Trophoblast cell (in vitro differentiated cells and primary cell): Measurements from ENCODE around the gene TPSB2.
"Not testable (repeated sequence)": the region's sequence is repeated elsewhere in the genome, so short reads cannot be mapped to it uniquely, and the experiment has no call there.

ENCODE experiments used
- DNase-seq, 2 donors: peaks; one replicate each; pipeline ENCODE4 v3.0.0-alpha.2; 2016
- H2AFZ ChIP-seq: 2 replicates; pipeline ENCODE4 v1.6.1; 2013; ENCODE audit warnings: low read length, moderate library complexity, mild to moderate bottlenecking; ENCODE audit not compliant: insufficient read depth, poor library complexity
- H2AK5ac ChIP-seq: 2 replicates; pipeline ENCODE4 v1.6.1; 2013; ENCODE audit warnings: mild to moderate bottlenecking, low read length
- H2BK120ac ChIP-seq: 2 replicates; pipeline ENCODE4 v1.6.1; 2013; ENCODE audit warnings: low read length, mild to moderate bottlenecking, moderate library complexity; ENCODE audit not compliant: insufficient read depth, poor library complexity
- H2BK12ac ChIP-seq: 2 replicates; pipeline ENCODE4 v1.6.1; 2013; ENCODE audit warnings: mild to moderate bottlenecking, low read length, moderate library complexity
- H2BK5ac ChIP-seq: 2 replicates; pipeline ENCODE4 v1.6.1; 2013; ENCODE audit warnings: low read length, low read depth, moderate library complexity, mild to moderate bottlenecking; ENCODE audit not compliant: poor library complexity
- H3K14ac ChIP-seq: 2 replicates; pipeline ENCODE4 v1.6.1; 2013; ENCODE audit warnings: mild to moderate bottlenecking, low read length
- H3K18ac ChIP-seq: 2 replicates; pipeline ENCODE4 v1.6.1; 2013; ENCODE audit warnings: mild to moderate bottlenecking, low read length
- H3K23ac ChIP-seq: 2 replicates; pipeline ENCODE4 v1.6.1; 2013; ENCODE audit warnings: low read length
- H3K27ac ChIP-seq: 2 replicates; pipeline ENCODE4 v1.5.1; 2013; ENCODE audit warnings: low read depth, mild to moderate bottlenecking, inconsistent platforms, low read length, moderate library complexity
- H3K27me3 ChIP-seq: 2 replicates; pipeline ENCODE4 v1.6.1; 2013; ENCODE audit warnings: inconsistent platforms, mild to moderate bottlenecking, low read length, moderate library complexity; ENCODE audit not compliant: insufficient read depth
- H3K36me3 ChIP-seq, 2 experiments: 1 replicate in 1 of 2; 2 replicates in 1 of 2; pipeline ENCODE4 v1.6.1; 2013; ENCODE audit warnings: low read length in 2 of 2, mild to moderate bottlenecking in 2 of 2, moderate library complexity in 1 of 2; ENCODE audit not compliant: insufficient read depth in 2 of 2, control insufficient read depth in 1 of 2
- H3K4ac ChIP-seq: 2 replicates; pipeline ENCODE4 v1.6.1; 2013; ENCODE audit warnings: low read depth, mild to moderate bottlenecking, low read length, moderate library complexity
- H3K4me1 ChIP-seq, 2 experiments: 1 replicate in 1 of 2; 2 replicates in 1 of 2; pipeline ENCODE4 v1.6.1; 2013; ENCODE audit warnings: low read length in 2 of 2, mild to moderate bottlenecking in 2 of 2, moderate library complexity in 1 of 2; ENCODE audit not compliant: insufficient read depth in 2 of 2, control insufficient read depth in 1 of 2
- H3K4me2 ChIP-seq: 2 replicates; pipeline ENCODE4 v1.6.1; 2013; ENCODE audit warnings: inconsistent platforms, mild to moderate bottlenecking, low read length, moderate library complexity
- H3K4me3 ChIP-seq: 2 replicates; pipeline ENCODE4 v1.5.1; 2013; ENCODE audit warnings: mild to moderate bottlenecking, low read depth, low read length, inconsistent platforms
- H3K79me1 ChIP-seq: one replicate; pipeline ENCODE4 v1.6.1; 2013; ENCODE audit warnings: low read length
- H3K79me2 ChIP-seq: 2 replicates; pipeline ENCODE4 v1.6.1; 2013; ENCODE audit warnings: low read length, mild to moderate bottlenecking; ENCODE audit not compliant: control insufficient read depth, insufficient read depth, poor library complexity
- H3K9ac ChIP-seq: 2 replicates; pipeline ENCODE4 v1.6.1; 2013; ENCODE audit warnings: mild to moderate bottlenecking, low read length
- H3K9me3 ChIP-seq: 2 replicates; pipeline ENCODE4 v1.6.1; 2013; ENCODE audit warnings: low read depth, mild to moderate bottlenecking, control low read depth, inconsistent platforms, low read length; ENCODE audit not compliant: insufficient read depth
- H4K12ac ChIP-seq: 2 replicates; pipeline ENCODE4 v1.6.1; 2013; ENCODE audit warnings: low read depth, mild to moderate bottlenecking, low read length, moderate library complexity
- H4K8ac ChIP-seq: 2 replicates; pipeline ENCODE4 v1.6.1; 2013; ENCODE audit warnings: low read depth, mild to moderate bottlenecking, low read length, moderate library complexity
- H4K91ac ChIP-seq: one replicate; pipeline ENCODE4 v1.6.1; 2013; ENCODE audit warnings: low read depth, mild to moderate bottlenecking, low read length, moderate library complexity
- WGBS: extraction: QIAGEN DNeasy Blood & Tissue Kit; methylation state at CpG from one replicate; pipeline ENCODE4 v1.1.7; 2013; ENCODE audit warnings: missing lambda C conversion rate; ENCODE audit not compliant: insufficient read length, insufficient coverage; ENCODE audit errors: extremely low coverage; 5-methylcytosine and 5-hydroxymethylcytosine counted together

TPSB2 gene

GRCh38 chr16:1245452-1246020 lies 15.6 kb upstream of the TPSB2 start:
- no CpG with 5 or more reads among the region's 22 CpGs for WGBS
- Histone ChIP-seq H3K27ac (no peak overlapping the region), H3K9ac (no peak overlapping the region)

GRCh38 chr16:1244881-1245280 lies 14.9 kb upstream of the TPSB2 start:
- Histone ChIP-seq H4K12ac (no peak overlapping the region), H2BK120ac (no peak overlapping the region), H3K23ac (no peak overlapping the region), H3K27ac (no peak overlapping the region), H3K79me1 (no peaks in the 10 kb centered on the region), H3K4me1 (no peaks in the 10 kb centered on the region), H2AFZ (no peak overlapping the region), H3K4ac (no peak overlapping the region), H3K18ac (no peak overlapping the region), H4K91ac (no peak overlapping the region), H3K14ac (no peak overlapping the region), H3K79me2 (no peaks in the 10 kb centered on the region), H3K36me3 (no peaks in the 10 kb centered on the region), H4K8ac (no peak overlapping the region), H2AK5ac (no peak overlapping the region), H2BK5ac (no peak overlapping the region), H3K9me3 (peaks cover 6% of the 10 kb centered on the region), H2BK12ac (no peak overlapping the region), H3K9ac (no peak overlapping the region), H3K27me3 (no peaks in the 10 kb centered on the region), H3K4me3 (no peak overlapping the region), H3K4me2 (no peak overlapping the region)
- WGBS, result no CpG with 5 or more reads among the region's 12 CpGs
- DNase-seq, result peak in 1 of 2 donors; percentile 48

More at GRCh38 chr16:1245452-1246020, 15.6 kb upstream of the TPSB2 start:
- H3K79me2 ChIP-seq, result no peaks in the 10 kb centered on the region
- no peak overlapping the region for H3K4me3 ChIP-seq
- no peaks in the 10 kb centered on the region for H3K27me3 ChIP-seq
- no peak overlapping the region for H3K23ac ChIP-seq
- no peak overlapping the region for H2BK12ac ChIP-seq
- H3K4me1 ChIP-seq, result no peaks in the 10 kb centered on the region
- H3K36me3 ChIP-seq, result no peaks in the 10 kb centered on the region
- no peak overlapping the region for H3K18ac ChIP-seq
- H4K12ac ChIP-seq, result no peak overlapping the region
- no peak overlapping the region for H2AK5ac ChIP-seq
- no peak overlapping the region for H3K4me2 ChIP-seq
- no peak overlapping the region for H4K91ac ChIP-seq
- no peak overlapping the region for H2BK120ac ChIP-seq
- no peak for DNase-seq
- no peaks in the 10 kb centered on the region for H3K79me1 ChIP-seq
- H3K9me3 ChIP-seq, result peaks cover 6% of the 10 kb centered on the region
- no peak overlapping the region for H2AFZ ChIP-seq
- no peak overlapping the region for H2BK5ac ChIP-seq
- H4K8ac ChIP-seq, result no peak overlapping the region
- H3K4ac ChIP-seq, result no peak overlapping the region
- no peak overlapping the region for H3K14ac ChIP-seq

- not testable (repeated sequence) for H4K8ac ChIP-seq, H3K9me3 ChIP-seq, H3K4me3 ChIP-seq, H4K91ac ChIP-seq, H3K27me3 ChIP-seq, H2BK12ac ChIP-seq, H2AFZ ChIP-seq, DNase-seq, H2BK120ac ChIP-seq, H3K27ac ChIP-seq, H3K4ac ChIP-seq, H3K9ac ChIP-seq, H3K79me2 ChIP-seq, H3K4me2 ChIP-seq, H3K23ac ChIP-seq, H3K4me1 ChIP-seq, H3K18ac ChIP-seq, H2AK5ac ChIP-seq, H3K79me1 ChIP-seq, H4K12ac ChIP-seq, H3K14ac ChIP-seq, H3K36me3 ChIP-seq, H2BK5ac ChIP-seq
- WGBS, result no CpG with 5 or more reads among the region's 32 CpGs
Observed at GRCh38 chr16:1243907-1244850, 14.2 kb upstream of the TPSB2 start.

GRCh38 chr16:1243363-1243762 lies 13.4 kb upstream of the TPSB2 start:
- H2BK5ac ChIP-seq, DNase-seq, H3K79me2 ChIP-seq, H3K4me3 ChIP-seq, H3K79me1 ChIP-seq, H3K27ac ChIP-seq, H3K14ac ChIP-seq, H4K91ac ChIP-seq, H3K23ac ChIP-seq, H3K36me3 ChIP-seq, H2AFZ ChIP-seq, H3K4ac ChIP-seq, H4K12ac ChIP-seq, H3K18ac ChIP-seq, H3K4me2 ChIP-seq, H3K9me3 ChIP-seq, H3K9ac ChIP-seq, H2BK12ac ChIP-seq, H3K4me1 ChIP-seq, H2AK5ac ChIP-seq, H2BK120ac ChIP-seq, H4K8ac ChIP-seq, H3K27me3 ChIP-seq: not testable (repeated sequence)
- WGBS, result no CpG with 5 or more reads among the region's 11 CpGs
